Uterus (tissue), 4 donors: Measurements from ENCODE around the gene SUPT3H. TPM values are rescaled to one million over a fixed set of nuclear protein-coding genes. Genes with fewer than 3 reads are reported as not detected.

Experiments
- DNase-seq, 2 donors: peaks; one replicate each; pipeline ENCODE4 v3.0.0-alpha.2; 2019 to 2020
- H3K27ac ChIP-seq, 2 donors: fragments of 200-600 bp; sonication (generic); 1 replicate in 1 of 2; 2 replicates in 1 of 2; pipeline ENCODE4 v1.5.1; 2016 to 2018
- H3K27me3 ChIP-seq, 2 donors: fragments of 200-600 bp; sonication (generic); one replicate each; pipeline ENCODE4 v1.5.1; 2018 to 2019; ENCODE audit warnings: control low read depth in 1 of 2
- H3K36me3 ChIP-seq, 2 donors: fragments of 200-600 bp; sonication (generic); one replicate each; pipeline ENCODE4 v1.5.1; 2019; ENCODE audit warnings: control low read depth in 1 of 2
- H3K4me1 ChIP-seq, 2 donors: fragments of 200-600 bp; sonication (generic); one replicate each; pipeline ENCODE4 v1.5.1; 2018 to 2019; ENCODE audit warnings: control low read depth in 1 of 2
- H3K4me3 ChIP-seq, 2 donors: fragments of 200-600 bp; sonication (generic); 1 replicate in 1 of 2; 2 replicates in 1 of 2; pipeline ENCODE4 v1.5.1; 2018 to 2019; ENCODE audit warnings: mild to moderate bottlenecking in 1 of 2
- H3K9me3 ChIP-seq, 2 donors: fragments of 200-600 bp; sonication (generic); one replicate each; pipeline ENCODE4 v1.5.1; 2019; ENCODE audit warnings: control low read depth in 1 of 2
- CTCF ChIP-seq, 4 experiments: fragments of 200-600 bp in 2 of 4; fragments of 450-650 bp in 2 of 4; sonication (generic) in 2 of 4; IDR thresholded peaks; one replicate each; pipeline ENCODE4 v1.5.1; 2016 to 2019; ENCODE audit warnings: antibody characterized with exemption in 4 of 4, mild to moderate bottlenecking in 2 of 4, moderate library complexity in 1 of 4
- POLR2A ChIP-seq, 2 donors: fragments of 450-650 bp; IDR thresholded peaks; one replicate each; pipeline ENCODE4 v1.6.1; 2016; ENCODE audit warnings: antibody characterized with exemption in 2 of 2, mild to moderate bottlenecking in 1 of 2, moderate library complexity in 1 of 2
- intact Hi-C: fragments of 100-400 bp; cut with DNase I; formaldehyde crosslinking; loops from one replicate; pipeline ENCODE4 v1.15.1; 2023; ENCODE audit warnings: low total_unique reads
- total RNA-seq, 4 donors: library from RNA; depleted of rRNA in 3 of 4; stranded (reverse); fragments of >200 nt in 3 of 4; gene quantifications; one replicate each; pipeline versions ENCODE4 v1.1.0 to v1.2.4, GENCODE V29; 2014 to 2023
- donor health status: DM: yes; HTN: yes; CAD: no.

Gene SUPT3H
- total RNA-seq, 4 donors from 2014 or later: 1.3 to 14.9 (median 7.6) TPM

- H3K27me3 ChIP-seq: no peaks in the 10 kb centered on the region
- no peaks in the 10 kb centered on the region for H3K9me3 ChIP-seq
- intact Hi-C loops: no loop called here
- no peaks in the 10 kb centered on the region for H3K4me1 ChIP-seq
- no peak for DNase-seq
- H3K27ac ChIP-seq: no peak overlapping the region
- no peak overlapping the region for H3K4me3 ChIP-seq
- TF ChIP-seq POLR2A (IDR thresholded peaks at IDR 0.05) (no peak), CTCF (IDR thresholded peaks at IDR 0.05) (no peak)
- no peaks in the 10 kb centered on the region for H3K36me3 ChIP-seq
Observed at GRCh38 chr6:45369870-45370269, 7.9 kb downstream of the SUPT3H start.

DNA sequence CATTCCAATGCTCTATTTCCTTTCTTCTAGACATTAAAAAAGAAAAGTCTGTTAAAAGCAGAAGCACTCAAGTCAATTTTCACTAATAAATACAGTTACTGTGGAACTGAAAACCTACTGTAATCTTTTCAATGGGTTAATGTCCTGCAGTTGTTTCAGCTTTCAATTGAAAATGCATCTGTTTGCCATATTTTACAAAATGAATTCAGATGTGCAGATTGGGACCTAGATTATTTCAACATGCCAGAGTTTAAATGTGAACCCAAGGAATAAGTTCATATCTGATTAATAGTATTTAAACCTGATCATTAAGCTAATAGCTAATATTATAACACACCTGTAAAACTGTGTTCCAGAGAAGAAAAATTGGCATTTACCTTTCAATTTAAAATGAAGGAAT is 9.7 kb downstream of the SUPT3H start:
- no peak for TF ChIP-seq CTCF (IDR thresholded peaks at IDR 0.05)
- TF ChIP-seq POLR2A (IDR thresholded peaks at IDR 0.05): no peak
- Histone ChIP-seq H3K36me3 (no peaks in the 10 kb centered on the region), H3K27me3 (no peaks in the 10 kb centered on the region), H3K4me3 (no peak overlapping the region), H3K9me3 (no peaks in the 10 kb centered on the region), H3K4me1 (no peaks in the 10 kb centered on the region), H3K27ac (no peak overlapping the region)
- DNase-seq: no peak
- intact Hi-C loops: no loop called here

GRCh38 chr6:45366534-45366933 is 11.2 kb downstream of the SUPT3H start:
- intact Hi-C loops: no loop called here
- no peaks in the 10 kb centered on the region for H3K9me3 ChIP-seq

GRCh38 chr6:45365036-45365435 is 12.7 kb downstream of the SUPT3H start:
- Histone ChIP-seq H3K9me3 (no peaks in the 10 kb centered on the region), H3K27ac (no peak overlapping the region), H3K27me3 (no peaks in the 10 kb centered on the region), H3K4me3 (no peak overlapping the region), H3K36me3 (no peaks in the 10 kb centered on the region), H3K4me1 (no peaks in the 10 kb centered on the region)
- intact Hi-C loops: no loop called here
- TF ChIP-seq POLR2A (IDR thresholded peaks at IDR 0.05) (no peak), CTCF (IDR thresholded peaks at IDR 0.05) (no peak)
- DNase-seq: no peak

More at GRCh38 chr6:45366534-45366933, 11.2 kb downstream of the SUPT3H start:
- Histone ChIP-seq H3K27me3 (no peaks in the 10 kb centered on the region), H3K4me1 (no peaks in the 10 kb centered on the region), H3K36me3 (no peaks in the 10 kb centered on the region), H3K4me3 (no peak overlapping the region), H3K27ac (no peak overlapping the region)
- no peak for DNase-seq
- TF ChIP-seq CTCF (IDR thresholded peaks at IDR 0.05) (no peak), POLR2A (IDR thresholded peaks at IDR 0.05) (no peak)

DNA sequence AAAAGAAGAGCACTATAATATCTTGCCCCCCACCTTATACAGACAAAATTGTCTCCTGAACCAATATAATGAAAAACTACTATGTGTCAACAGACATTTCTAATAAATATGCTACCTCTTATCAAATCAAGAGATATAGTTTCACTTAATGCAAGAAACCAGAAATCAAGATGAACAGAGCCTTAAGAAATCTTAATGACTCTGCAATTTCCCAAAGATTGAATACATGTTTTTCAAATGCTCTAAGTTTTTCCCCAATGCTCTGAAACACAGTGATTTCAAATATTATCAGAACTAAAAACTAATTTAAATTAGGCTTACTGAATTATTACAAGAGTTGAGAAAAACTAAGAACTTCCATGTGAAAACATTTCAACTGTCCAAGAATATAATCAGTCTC is 13.3 kb downstream of the SUPT3H start:
- Histone ChIP-seq H3K9me3 (no peaks in the 10 kb centered on the region), H3K27me3 (no peaks in the 10 kb centered on the region), H3K27ac (no peak overlapping the region), H3K4me1 (no peaks in the 10 kb centered on the region), H3K36me3 (no peaks in the 10 kb centered on the region), H3K4me3 (no peak overlapping the region)
- DNase-seq: no peak
- intact Hi-C loops: no loop called here
- no peak for TF ChIP-seq CTCF (IDR thresholded peaks at IDR 0.05)
- TF ChIP-seq POLR2A (IDR thresholded peaks at IDR 0.05): no peak
